Measurements from ENCODE around the gene ADSS1.

- TF ChIP-seq POLR2A (IDR thresholded peaks at IDR 0.05; ENCODE audit: low read length), result peak; percentile 53
- no peak for TF ChIP-seq GATA1 (IDR thresholded peaks at IDR 0.05; ENCODE audit: low read depth, low read length)
These were observed 28.9 kb upstream of the ADSS1 start for GRCh38 chr14:104694991-104695659.

Data from erythroblast (primary cell).